GM23338 (cell line): ENCODE data around the gene ZNF324. TPM values are rescaled to one million over a fixed set of nuclear protein-coding genes. Genes with fewer than 3 reads are reported as not detected.

ENCODE experiments used
- ATAC-seq: fragments of 200-7000 bp; cut with Tn5 transposase; 3 replicates; pipeline ENCODE4 v1.9.1; 2020
- DNase-seq: peaks from one replicate; pipeline ENCODE4 v3.0.0-alpha.2; 2015; ENCODE audit warnings: low spot score
- H2AFZ ChIP-seq: fragments of 200-600 bp; sonication (generic); 2 replicates; pipeline ENCODE4 v1.8.0; 2016; ENCODE audit warnings: antibody characterized with exemption, mild to moderate bottlenecking, moderate library complexity
- H3F3A ChIP-seq: fragments of 200-600 bp; sonication (generic); replicated peaks from 2 replicates; pipeline ENCODE4 v1.8.0; 2017; ENCODE audit warnings: antibody characterized with exemption, mixed run types, low read depth
- H3K27ac ChIP-seq: fragments of 200-600 bp; sonication (generic); 2 replicates; pipeline ENCODE4 v1.6.1; 2016; ENCODE audit warnings: low read depth
- H3K27me3 ChIP-seq: fragments of 200-600 bp; sonication (generic); 2 replicates; pipeline ENCODE4 v1.8.0; 2016; ENCODE audit warnings: mild to moderate bottlenecking, mixed run types, moderate library complexity; ENCODE audit not compliant: insufficient read depth
- H3K36me3 ChIP-seq: fragments of 200-600 bp; sonication (generic); 2 replicates; pipeline ENCODE4 v1.8.0; 2016; ENCODE audit warnings: mild to moderate bottlenecking; ENCODE audit not compliant: insufficient read depth
- H3K4me1 ChIP-seq: fragments of 200-600 bp; sonication (generic); 2 replicates; pipeline ENCODE4 v1.8.0; 2016; ENCODE audit warnings: mild to moderate bottlenecking, moderate library complexity; ENCODE audit not compliant: insufficient read depth
- H3K4me2 ChIP-seq: fragments of 200-600 bp; sonication (generic); 2 replicates; pipeline ENCODE4 v1.7.1; 2017; ENCODE audit warnings: mixed run types
- H3K4me3 ChIP-seq: fragments of 200-600 bp; sonication (generic); 2 replicates; pipeline ENCODE4 v1.6.1; 2016; ENCODE audit warnings: mixed run types
- H3K79me2 ChIP-seq: fragments of 200-600 bp; sonication (generic); replicated peaks from 2 replicates; pipeline ENCODE4 v1.8.0; 2017; ENCODE audit warnings: mild to moderate bottlenecking; ENCODE audit not compliant: insufficient read depth
- H3K9me2 ChIP-seq: fragments of 200-600 bp; sonication (generic); 2 replicates; pipeline ENCODE4 v1.8.0; 2017; ENCODE audit not compliant: insufficient read depth
- H4K20me1 ChIP-seq: fragments of 200-600 bp; sonication (generic); replicated peaks from 2 replicates; pipeline ENCODE4 v1.8.0; 2017; ENCODE audit warnings: mild to moderate bottlenecking; ENCODE audit not compliant: insufficient read depth
- H3K27ac Mint-ChIP-seq: 2 replicates; pipeline ENCODE4 v1.8.0; 2020; ENCODE audit warnings: inconsistent platforms, mild to moderate bottlenecking, moderate library complexity, mixed read lengths
- H3K27me3 Mint-ChIP-seq: 3 replicates; pipeline ENCODE4 v1.8.0; 2022; ENCODE audit warnings: low read depth, mild to moderate bottlenecking, moderate library complexity, mixed read lengths, inconsistent platforms; ENCODE audit not compliant: insufficient read depth, poor library complexity
- H3K36me3 Mint-ChIP-seq: 3 replicates; pipeline ENCODE4 v1.8.0; 2021; ENCODE audit warnings: low read depth, mild to moderate bottlenecking, inconsistent platforms, moderate library complexity, mixed read lengths
- H3K4me1 Mint-ChIP-seq: 3 replicates; pipeline ENCODE4 v1.8.0; 2020; ENCODE audit warnings: mild to moderate bottlenecking, inconsistent platforms, mixed read lengths
- H3K4me3 Mint-ChIP-seq: 3 replicates; pipeline ENCODE4 v1.8.0; 2021; ENCODE audit warnings: moderate library complexity, mild to moderate bottlenecking, inconsistent platforms, mixed read lengths
- H3K9me3 Mint-ChIP-seq: 3 replicates; pipeline ENCODE4 v1.8.0; 2020; ENCODE audit warnings: moderate library complexity, mild to moderate bottlenecking, inconsistent platforms, mixed read lengths
- EZH2 ChIP-seq: fragments of 200-600 bp; sonication (generic); IDR thresholded peaks from one replicate; pipeline ENCODE4 v1.8.0; 2017; ENCODE audit warnings: antibody characterized with exemption, mild to moderate bottlenecking, low read depth; ENCODE audit not compliant: unreplicated experiment
- JUNB ChIP-seq: IDR thresholded peaks from one replicate; pipeline ENCODE4 v1.6.1; 2016; ENCODE audit warnings: antibody characterized with exemption; ENCODE audit not compliant: unreplicated experiment
- STAT1 ChIP-seq: IDR thresholded peaks from one replicate; pipeline ENCODE4 v1.6.1; 2016; ENCODE audit warnings: antibody characterized with exemption; ENCODE audit not compliant: unreplicated experiment
- ZNF114 ChIP-seq: fragments of 250-450 bp; sonication (Bioruptor Pico); IDR thresholded peaks from 2 replicates; pipeline ENCODE4 v1.5.0; 2020; ENCODE audit warnings: mild to moderate bottlenecking, moderate library complexity
- ZNF331 ChIP-seq: fragments of 250-450 bp; sonication (Bioruptor Pico); IDR thresholded peaks from 2 replicates; pipeline ENCODE4 v1.5.0; 2020; ENCODE audit warnings: low read depth, mild to moderate bottlenecking, moderate library complexity
- polyA plus RNA-seq: library from polyadenylated mRNA; unstranded; fragments of >200 nt; fragmentation: Nextera tagmentation; extraction: Ambion mirVana; gene quantifications from 2 replicates; pipeline ENCODE4 v1.2.1, GENCODE V29; 2016
- total RNA-seq: library from RNA; depleted of rRNA; stranded (reverse); fragments of >200 nt; shearing (Covaris generic); gene quantifications from 2 replicates; pipeline ENCODE4 v1.2.3, GENCODE V29; 2014
- TF ChIP-seq, protein P1 (sequence below): fragments of 250-450 bp; sonication (Bioruptor Pico); IDR thresholded peaks from 2 replicates; pipeline ENCODE4 v1.5.0; 2020; ENCODE audit warnings: mild to moderate bottlenecking, moderate library complexity
- TF ChIP-seq, protein P2 (sequence below): IDR thresholded peaks from 2 replicates; pipeline ENCODE4 v1.6.1; 2016; ENCODE audit warnings: antibody characterized with exemption
- TF ChIP-seq, protein P3 (sequence below), 2 experiments: fragments of 200-600 bp in 1 of 2; sonication (generic) in 1 of 2; conservative IDR thresholded peaks; 2 replicates each; pipeline versions ENCODE4 v1.5.1 to v1.6.1; 2016 to 2017; ENCODE audit warnings: antibody characterized with exemption in 2 of 2, low read depth in 2 of 2, mild to moderate bottlenecking in 2 of 2, moderate library complexity in 1 of 2

ZNF324 gene
- total and polyA plus RNA-seq, 2 experiments from 2014 or later: 3.9 to 15.0 TPM

DNA sequence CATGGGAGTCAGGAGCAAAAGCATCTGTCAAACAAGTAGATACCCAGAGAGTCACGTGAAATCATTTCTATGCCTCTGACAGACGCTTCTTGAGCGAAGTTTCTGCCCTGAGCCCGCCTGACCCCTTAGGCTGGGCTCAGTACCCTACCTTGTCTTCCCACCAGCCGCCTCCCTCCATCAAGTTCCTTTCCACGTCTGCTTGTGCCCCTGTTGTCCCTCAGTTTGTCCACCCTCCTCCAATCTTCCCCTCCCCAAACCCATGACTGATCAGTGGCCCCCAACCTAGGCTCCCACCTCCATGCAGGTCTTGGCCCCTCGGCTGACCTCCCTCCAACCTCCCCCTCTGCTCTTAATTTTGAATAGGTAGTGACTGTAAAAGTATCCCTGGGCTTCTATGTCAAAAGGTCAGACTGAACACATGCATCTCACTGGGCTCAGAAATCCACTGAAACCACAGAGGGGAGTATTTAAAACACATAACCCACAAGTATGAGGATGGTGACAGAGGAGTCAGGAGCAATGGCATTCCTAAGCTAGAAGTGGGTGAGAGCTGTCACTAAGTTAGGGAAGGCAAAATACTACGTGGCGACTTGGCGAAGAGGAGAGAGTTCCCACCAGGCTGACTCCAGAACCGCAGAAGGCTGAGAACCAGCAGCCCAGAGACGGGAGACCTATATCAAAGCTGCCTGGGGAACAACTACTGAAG lies 7.6 kb downstream of the ZNF324 start (continued):
- TF ChIP-seq, protein P1, sequence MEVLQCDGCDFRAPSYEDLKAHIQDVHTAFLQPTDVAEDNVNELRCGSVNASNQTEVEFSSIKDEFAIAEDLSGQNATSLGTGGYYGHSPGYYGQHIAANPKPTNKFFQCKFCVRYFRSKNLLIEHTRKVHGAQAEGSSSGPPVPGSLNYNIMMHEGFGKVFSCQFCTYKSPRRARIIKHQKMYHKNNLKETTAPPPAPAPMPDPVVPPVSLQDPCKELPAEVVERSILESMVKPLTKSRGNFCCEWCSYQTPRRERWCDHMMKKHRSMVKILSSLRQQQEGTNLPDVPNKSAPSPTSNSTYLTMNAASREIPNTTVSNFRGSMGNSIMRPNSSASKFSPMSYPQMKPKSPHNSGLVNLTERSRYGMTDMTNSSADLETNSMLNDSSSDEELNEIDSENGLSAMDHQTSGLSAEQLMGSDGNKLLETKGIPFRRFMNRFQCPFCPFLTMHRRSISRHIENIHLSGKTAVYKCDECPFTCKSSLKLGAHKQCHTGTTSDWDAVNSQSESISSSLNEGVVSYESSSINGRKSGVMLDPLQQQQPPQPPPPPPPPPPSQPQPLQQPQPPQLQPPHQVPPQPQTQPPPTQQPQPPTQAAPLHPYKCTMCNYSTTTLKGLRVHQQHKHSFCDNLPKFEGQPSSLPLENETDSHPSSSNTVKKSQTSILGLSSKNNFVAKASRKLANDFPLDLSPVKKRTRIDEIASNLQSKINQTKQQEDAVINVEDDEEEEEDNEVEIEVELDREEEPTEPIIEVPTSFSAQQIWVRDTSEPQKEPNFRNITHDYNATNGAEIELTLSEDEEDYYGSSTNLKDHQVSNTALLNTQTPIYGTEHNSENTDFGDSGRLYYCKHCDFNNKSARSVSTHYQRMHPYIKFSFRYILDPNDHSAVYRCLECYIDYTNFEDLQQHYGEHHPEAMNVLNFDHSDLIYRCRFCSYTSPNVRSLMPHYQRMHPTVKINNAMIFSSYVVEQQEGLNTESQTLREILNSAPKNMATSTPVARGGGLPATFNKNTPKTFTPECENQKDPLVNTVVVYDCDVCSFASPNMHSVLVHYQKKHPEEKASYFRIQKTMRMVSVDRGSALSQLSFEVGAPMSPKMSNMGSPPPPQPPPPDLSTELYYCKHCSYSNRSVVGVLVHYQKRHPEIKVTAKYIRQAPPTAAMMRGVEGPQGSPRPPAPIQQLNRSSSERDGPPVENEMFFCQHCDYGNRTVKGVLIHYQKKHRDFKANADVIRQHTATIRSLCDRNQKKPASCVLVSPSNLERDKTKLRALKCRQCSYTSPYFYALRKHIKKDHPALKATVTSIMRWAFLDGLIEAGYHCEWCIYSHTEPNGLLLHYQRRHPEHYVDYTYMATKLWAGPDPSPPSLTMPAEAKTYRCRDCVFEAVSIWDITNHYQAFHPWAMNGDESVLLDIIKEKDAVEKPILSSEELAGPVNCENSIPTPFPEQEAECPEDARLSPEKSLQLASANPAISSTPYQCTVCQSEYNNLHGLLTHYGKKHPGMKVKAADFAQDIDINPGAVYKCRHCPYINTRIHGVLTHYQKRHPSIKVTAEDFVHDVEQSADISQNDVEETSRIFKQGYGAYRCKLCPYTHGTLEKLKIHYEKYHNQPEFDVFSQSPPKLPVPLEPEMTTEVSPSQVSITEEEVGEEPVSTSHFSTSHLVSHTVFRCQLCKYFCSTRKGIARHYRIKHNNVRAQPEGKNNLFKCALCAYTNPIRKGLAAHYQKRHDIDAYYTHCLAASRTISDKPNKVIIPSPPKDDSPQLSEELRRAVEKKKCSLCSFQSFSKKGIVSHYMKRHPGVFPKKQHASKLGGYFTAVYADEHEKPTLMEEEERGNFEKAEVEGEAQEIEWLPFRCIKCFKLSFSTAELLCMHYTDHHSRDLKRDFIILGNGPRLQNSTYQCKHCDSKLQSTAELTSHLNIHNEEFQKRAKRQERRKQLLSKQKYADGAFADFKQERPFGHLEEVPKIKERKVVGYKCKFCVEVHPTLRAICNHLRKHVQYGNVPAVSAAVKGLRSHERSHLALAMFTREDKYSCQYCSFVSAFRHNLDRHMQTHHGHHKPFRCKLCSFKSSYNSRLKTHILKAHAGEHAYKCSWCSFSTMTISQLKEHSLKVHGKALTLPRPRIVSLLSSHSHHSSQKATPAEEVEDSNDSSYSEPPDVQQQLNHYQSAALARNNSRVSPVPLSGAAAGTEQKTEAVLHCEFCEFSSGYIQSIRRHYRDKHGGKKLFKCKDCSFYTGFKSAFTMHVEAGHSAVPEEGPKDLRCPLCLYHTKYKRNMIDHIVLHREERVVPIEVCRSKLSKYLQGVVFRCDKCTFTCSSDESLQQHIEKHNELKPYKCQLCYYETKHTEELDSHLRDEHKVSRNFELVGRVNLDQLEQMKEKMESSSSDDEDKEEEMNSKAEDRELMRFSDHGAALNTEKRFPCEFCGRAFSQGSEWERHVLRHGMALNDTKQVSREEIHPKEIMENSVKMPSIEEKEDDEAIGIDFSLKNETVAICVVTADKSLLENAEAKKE: no peak
- TF ChIP-seq STAT1: no peak
- no peak for TF ChIP-seq JUNB
- TF ChIP-seq, protein P2, sequence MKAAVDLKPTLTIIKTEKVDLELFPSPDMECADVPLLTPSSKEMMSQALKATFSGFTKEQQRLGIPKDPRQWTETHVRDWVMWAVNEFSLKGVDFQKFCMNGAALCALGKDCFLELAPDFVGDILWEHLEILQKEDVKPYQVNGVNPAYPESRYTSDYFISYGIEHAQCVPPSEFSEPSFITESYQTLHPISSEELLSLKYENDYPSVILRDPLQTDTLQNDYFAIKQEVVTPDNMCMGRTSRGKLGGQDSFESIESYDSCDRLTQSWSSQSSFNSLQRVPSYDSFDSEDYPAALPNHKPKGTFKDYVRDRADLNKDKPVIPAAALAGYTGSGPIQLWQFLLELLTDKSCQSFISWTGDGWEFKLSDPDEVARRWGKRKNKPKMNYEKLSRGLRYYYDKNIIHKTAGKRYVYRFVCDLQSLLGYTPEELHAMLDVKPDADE: no peak

DNA sequence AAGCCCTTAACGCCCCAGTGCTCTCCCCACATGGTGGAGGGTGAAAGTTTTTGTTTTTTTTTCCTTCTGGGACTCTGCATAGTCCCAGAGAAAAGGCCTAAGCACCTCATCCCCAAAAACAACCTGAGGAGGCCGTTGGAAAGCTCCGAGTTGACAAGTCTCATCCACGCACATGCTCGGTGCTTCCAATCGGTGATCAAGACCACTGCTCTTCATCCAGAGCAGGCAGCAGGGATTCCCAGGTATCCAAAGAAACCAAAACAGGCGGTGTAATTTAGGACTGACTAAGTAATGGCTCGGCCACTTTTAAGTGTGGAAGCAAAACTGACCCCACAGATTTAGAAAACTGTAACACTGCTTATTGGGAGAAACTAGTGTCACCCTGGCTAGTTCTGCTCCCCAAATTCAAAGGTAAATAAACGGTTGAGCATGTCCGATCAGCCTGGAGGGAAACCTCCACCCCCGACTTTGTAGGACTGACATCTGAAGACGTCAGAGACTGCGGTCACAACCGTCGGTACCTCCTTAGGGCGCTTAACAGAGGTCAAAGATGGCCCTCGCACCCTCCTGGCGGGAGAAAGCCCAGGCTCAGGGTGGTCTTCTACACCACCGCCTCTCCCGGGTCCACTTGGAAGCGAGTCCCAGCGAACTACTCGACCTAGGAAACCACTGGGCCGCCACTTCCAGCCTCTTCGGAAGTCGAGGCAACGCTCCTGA lies 8.3 kb downstream of the ZNF324 start:
- Histone ChIP-seq H3F3A (peaks cover 13% of the 10 kb centered on the region), H2AFZ (peak overlapping the region; percentile 96), H3K4me1 (peaks cover 4% of the 10 kb centered on the region; the same call in 1 of the 2 replicates), H3K27me3 (no peaks in the 10 kb centered on the region), H3K36me3 (no peaks in the 10 kb centered on the region), H3K27ac (0 out of 2 replicates have a peak overlapping the region, but pooled peaks have one; percentile 96), H3K79me2 (no peaks in the 10 kb centered on the region), H4K20me1 (no peaks in the 10 kb centered on the region), H3K4me2 (peak overlapping the region; percentile 94), H3K4me3 (peak overlapping the region; percentile 82), H3K9me2 (no peaks in the 10 kb centered on the region)
- DNase-seq: no peak
- Mint-ChIP-seq H3K4me1 (peaks cover 10% of the 10 kb centered on the region), H3K27ac (peak overlapping the region; percentile 18; the same call in 1 of the 2 replicates), H3K27me3 (peaks cover 25% of the 10 kb centered on the region), H3K4me3 (peak overlapping the region; percentile 93), H3K36me3 (peaks cover 14% of the 10 kb centered on the region), H3K9me3 (no peaks in the 10 kb centered on the region; the same call in 2 of the 3 replicates)
- ATAC-seq: peak; percentile 5
- no peak for TF ChIP-seq EZH2
- TF ChIP-seq, protein P2: no peak
- no peak for TF ChIP-seq ZNF114 (CRISPR knock-in tag)
- no peak for TF ChIP-seq ZNF331
- TF ChIP-seq JUNB: no peak
- TF ChIP-seq, protein P3, sequence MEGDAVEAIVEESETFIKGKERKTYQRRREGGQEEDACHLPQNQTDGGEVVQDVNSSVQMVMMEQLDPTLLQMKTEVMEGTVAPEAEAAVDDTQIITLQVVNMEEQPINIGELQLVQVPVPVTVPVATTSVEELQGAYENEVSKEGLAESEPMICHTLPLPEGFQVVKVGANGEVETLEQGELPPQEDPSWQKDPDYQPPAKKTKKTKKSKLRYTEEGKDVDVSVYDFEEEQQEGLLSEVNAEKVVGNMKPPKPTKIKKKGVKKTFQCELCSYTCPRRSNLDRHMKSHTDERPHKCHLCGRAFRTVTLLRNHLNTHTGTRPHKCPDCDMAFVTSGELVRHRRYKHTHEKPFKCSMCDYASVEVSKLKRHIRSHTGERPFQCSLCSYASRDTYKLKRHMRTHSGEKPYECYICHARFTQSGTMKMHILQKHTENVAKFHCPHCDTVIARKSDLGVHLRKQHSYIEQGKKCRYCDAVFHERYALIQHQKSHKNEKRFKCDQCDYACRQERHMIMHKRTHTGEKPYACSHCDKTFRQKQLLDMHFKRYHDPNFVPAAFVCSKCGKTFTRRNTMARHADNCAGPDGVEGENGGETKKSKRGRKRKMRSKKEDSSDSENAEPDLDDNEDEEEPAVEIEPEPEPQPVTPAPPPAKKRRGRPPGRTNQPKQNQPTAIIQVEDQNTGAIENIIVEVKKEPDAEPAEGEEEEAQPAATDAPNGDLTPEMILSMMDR (conservative IDR thresholded peaks at IDR 0.05; ENCODE audit: low read depth in 2 of 2): no peak
